Activated CD8-positive, alpha-beta memory T cell treated with anti-CD3 and anti-CD28 coated beads for 24 hours (primary cell): ENCODE results near the gene COL9A2.

Source experiments
- DNase-seq: peaks from one replicate; pipeline ENCODE4 v3.0.0-alpha.2; 2020

The COL9A2 gene

GRCh38 chr1:40256401-40257084 lies 60.5 kb downstream of the COL9A2 start:
- DNase-seq = no peak

DNA sequence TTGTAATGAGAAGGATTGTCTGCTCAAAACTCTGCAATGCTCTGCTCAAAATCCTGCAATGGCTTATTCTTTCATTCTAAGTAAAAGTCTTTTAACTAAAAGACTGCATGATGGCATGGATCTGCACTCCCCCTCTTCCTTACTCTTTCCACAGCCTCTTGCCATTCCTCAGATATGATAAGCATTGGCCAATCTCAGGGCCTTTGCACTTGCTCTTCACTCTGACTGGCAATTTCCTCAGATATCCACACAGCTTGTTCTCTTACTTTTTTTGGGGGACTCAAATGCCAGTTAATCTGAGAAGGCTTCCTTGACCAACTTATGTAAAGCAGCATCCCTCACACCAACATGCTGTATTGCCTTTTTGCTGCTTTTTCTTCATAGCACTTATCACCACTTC lies 61.9 kb downstream of the COL9A2 start:
- DNase-seq = no peak

- no peak for DNase-seq
Observed at GRCh38 chr1:40252601-40253000, 64.5 kb downstream of the COL9A2 start.

GRCh38 chr1:40251456-40251855 lies 65.6 kb downstream of the COL9A2 start:
- no peak for DNase-seq
